ENCODE measurements around the gene RANBP3.
A peak's percentile ranks its signal among the peaks of the same experiment; 100 is the strongest.

Gene RANBP3

DNA sequence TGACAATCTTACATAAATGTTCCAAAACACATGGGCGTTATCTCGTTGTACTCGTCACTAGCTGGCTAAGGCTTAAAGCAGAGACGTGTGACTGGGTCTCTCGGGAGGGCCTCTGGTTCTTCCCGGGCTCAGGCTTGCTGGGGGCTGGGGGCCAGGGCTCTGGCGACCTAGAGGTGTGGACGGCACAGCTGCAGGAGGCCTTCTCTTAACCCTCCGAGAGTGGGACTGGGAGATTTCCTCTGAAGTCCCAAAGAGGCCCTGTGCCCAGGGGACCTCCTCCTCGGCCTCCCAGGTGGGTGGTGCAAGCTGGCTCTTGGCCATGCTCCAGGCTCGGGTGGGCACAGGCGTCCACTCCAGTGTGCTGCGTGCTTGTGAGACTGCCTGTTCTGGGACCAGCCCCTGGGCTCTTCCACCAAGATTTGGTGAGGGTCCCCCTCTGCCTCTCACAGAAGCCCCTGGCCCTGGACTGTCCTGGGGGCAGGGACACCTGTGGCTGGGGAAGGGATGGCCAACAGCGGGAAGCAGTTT is 61.7 kb downstream of the RANBP3 start:
- Histone ChIP-seq H3K27ac (ENCODE audit: low read depth in 2 of 2, low read length in 2 of 2) (no peak overlapping the region), H3K4me1 (ENCODE audit: control insufficient read depth in 2 of 2, insufficient read depth in 2 of 2, low read length in 2 of 2) (peaks cover 18% of the 10 kb centered on the region in 2 donors), H3K36me3 (ENCODE audit: control insufficient read depth in 2 of 2, insufficient read depth in 2 of 2, low read length in 2 of 2) (peaks cover 33 to 41% of the 10 kb centered on the region in 2 donors), H3K27me3 (ENCODE audit: control insufficient read depth in 2 of 2, insufficient read depth in 2 of 2, low read length in 2 of 2) (no peaks in the 10 kb centered on the region), H3K9ac (ENCODE audit: low read depth in 1 of 2, low read length in 2 of 2) (no peak overlapping the region), H3K9me3 (ENCODE audit: control insufficient read depth in 2 of 2, low read length in 2 of 2) (no peaks in the 10 kb centered on the region), H3K4me3 (ENCODE audit: low read length in 2 of 2) (no peak overlapping the region)

DNA sequence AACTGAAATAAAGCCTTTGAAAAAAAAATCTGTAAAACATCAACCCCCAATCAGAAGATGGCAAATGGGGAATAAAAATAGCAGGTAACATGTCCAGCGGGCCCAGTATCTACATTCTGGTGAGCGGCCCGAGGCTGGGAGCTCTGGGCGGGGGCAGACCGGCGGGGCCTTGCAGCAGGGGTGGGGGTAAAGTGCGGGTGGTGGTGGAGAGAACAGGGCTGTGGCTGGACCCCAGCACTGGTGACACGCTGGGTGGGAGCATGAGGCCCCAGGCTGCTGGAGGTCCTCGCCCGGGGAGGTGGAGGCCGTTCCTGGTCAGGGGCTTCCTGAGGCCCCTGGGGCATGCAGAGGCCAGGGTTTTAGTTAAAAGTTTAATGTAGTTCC is 62.2 kb downstream of the RANBP3 start:
- H3K36me3 ChIP-seq (ENCODE audit: control insufficient read depth in 2 of 2, insufficient read depth in 2 of 2, low read length in 2 of 2) = peaks cover 30 to 36% of the 10 kb centered on the region in 2 donors
- peaks cover 18% of the 10 kb centered on the region in 2 donors for H3K4me1 ChIP-seq (ENCODE audit: control insufficient read depth in 2 of 2, insufficient read depth in 2 of 2, low read length in 2 of 2)
- no peaks in the 10 kb centered on the region for H3K9me3 ChIP-seq (ENCODE audit: control insufficient read depth in 2 of 2, low read length in 2 of 2)
- peak overlapping the region in 1 of 2 donors; percentile 13 for H3K9ac ChIP-seq (ENCODE audit: low read depth in 1 of 2, low read length in 2 of 2)
- no peaks in the 10 kb centered on the region for H3K27me3 ChIP-seq (ENCODE audit: control insufficient read depth in 2 of 2, insufficient read depth in 2 of 2, low read length in 2 of 2)
- peak overlapping the region in 1 of 2 donors; percentile 20 for H3K4me3 ChIP-seq (ENCODE audit: low read length in 2 of 2)
- H3K27ac ChIP-seq (ENCODE audit: low read depth in 2 of 2, low read length in 2 of 2) = no peak overlapping the region

DNA sequence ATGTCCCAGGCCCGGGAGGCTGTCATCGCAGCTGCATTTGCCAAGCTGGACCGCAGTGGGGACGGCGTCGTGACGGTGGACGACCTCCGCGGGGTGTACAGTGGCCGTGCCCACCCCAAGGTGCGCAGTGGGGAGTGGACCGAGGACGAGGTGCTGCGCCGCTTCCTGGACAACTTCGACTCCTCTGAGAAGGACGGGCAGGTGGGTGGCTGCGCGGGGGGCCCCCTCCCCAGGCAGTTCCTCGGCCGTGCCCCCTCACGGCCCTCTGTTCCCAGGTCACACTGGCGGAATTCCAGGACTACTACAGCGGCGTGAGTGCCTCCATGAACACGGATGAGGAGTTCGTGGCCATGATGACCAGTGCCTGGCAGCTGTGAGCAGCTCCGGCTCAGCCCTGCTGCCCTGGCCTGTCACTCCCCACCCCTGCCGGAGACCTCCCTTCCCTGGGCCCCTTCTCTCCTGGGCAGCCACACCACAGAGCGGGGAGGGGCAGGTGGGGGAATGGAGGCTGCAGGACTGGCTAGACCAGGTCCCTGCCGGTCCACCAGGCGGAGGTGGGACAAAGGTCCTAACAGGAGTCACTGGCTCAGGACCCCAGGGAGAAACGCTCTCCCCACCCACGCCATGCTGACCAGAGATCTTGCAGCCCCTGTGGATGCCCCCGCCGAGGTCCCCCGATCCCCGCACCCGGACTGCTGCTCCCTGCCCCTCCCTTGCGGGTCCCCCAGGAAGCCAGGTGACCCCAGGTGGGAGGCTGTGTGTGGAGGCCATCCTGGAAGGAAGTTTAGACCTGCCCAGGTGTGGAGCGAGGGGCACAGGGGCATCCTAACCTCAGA is 62.8 kb downstream of the RANBP3 start:
- H3K9me3 ChIP-seq (ENCODE audit: control insufficient read depth in 2 of 2, low read length in 2 of 2) = no peaks in the 10 kb centered on the region
- no peaks in the 10 kb centered on the region for H3K27me3 ChIP-seq (ENCODE audit: control insufficient read depth in 2 of 2, insufficient read depth in 2 of 2, low read length in 2 of 2)
- H3K36me3 ChIP-seq (ENCODE audit: control insufficient read depth in 2 of 2, insufficient read depth in 2 of 2, low read length in 2 of 2) = peaks cover 30 to 34% of the 10 kb centered on the region in 2 donors
- no peak overlapping the region for H3K27ac ChIP-seq (ENCODE audit: low read depth in 2 of 2, low read length in 2 of 2)
- H3K4me3 ChIP-seq (ENCODE audit: low read length in 2 of 2) = peak overlapping the region; percentile 20
- H3K9ac ChIP-seq (ENCODE audit: low read depth in 1 of 2, low read length in 2 of 2) = peak overlapping the region in 1 of 2 donors; percentile 58
- peaks cover 18% of the 10 kb centered on the region in 2 donors for H3K4me1 ChIP-seq (ENCODE audit: control insufficient read depth in 2 of 2, insufficient read depth in 2 of 2, low read length in 2 of 2)

DNA sequence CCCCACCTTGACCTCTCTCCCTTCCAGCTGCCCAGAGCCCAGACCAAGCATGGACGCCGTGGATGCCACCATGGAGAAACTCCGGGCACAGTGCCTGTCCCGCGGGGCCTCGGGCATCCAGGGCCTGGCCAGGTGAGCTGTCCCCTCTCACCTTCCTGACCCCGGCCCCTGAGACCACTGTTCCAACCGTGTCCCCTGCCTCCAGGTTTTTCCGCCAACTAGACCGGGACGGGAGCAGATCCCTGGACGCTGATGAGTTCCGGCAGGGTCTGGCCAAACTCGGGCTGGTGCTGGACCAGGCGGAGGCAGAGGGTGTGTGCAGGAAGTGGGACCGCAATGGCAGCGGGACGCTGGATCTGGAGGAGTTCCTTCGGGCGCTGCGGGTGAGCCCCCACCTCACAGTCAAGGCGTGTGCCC is 63.6 kb downstream of the RANBP3 start:
- H3K36me3 ChIP-seq (ENCODE audit: control insufficient read depth in 2 of 2, insufficient read depth in 2 of 2, low read length in 2 of 2) = peaks cover 22 to 26% of the 10 kb centered on the region in 2 donors
- no peaks in the 10 kb centered on the region for H3K9me3 ChIP-seq (ENCODE audit: control insufficient read depth in 2 of 2, low read length in 2 of 2)
- no peaks in the 10 kb centered on the region for H3K27me3 ChIP-seq (ENCODE audit: control insufficient read depth in 2 of 2, insufficient read depth in 2 of 2, low read length in 2 of 2)
- H3K27ac ChIP-seq (ENCODE audit: low read depth in 2 of 2, low read length in 2 of 2) = peak overlapping the region; percentile 48 to 57
- peak overlapping the region; percentile 13 to 20 for H3K4me3 ChIP-seq (ENCODE audit: low read length in 2 of 2)
- peaks cover 18% of the 10 kb centered on the region in 2 donors for H3K4me1 ChIP-seq (ENCODE audit: control insufficient read depth in 2 of 2, insufficient read depth in 2 of 2, low read length in 2 of 2)
- peak overlapping the region in 1 of 2 donors; percentile 58 for H3K9ac ChIP-seq (ENCODE audit: low read depth in 1 of 2, low read length in 2 of 2)

DNA sequence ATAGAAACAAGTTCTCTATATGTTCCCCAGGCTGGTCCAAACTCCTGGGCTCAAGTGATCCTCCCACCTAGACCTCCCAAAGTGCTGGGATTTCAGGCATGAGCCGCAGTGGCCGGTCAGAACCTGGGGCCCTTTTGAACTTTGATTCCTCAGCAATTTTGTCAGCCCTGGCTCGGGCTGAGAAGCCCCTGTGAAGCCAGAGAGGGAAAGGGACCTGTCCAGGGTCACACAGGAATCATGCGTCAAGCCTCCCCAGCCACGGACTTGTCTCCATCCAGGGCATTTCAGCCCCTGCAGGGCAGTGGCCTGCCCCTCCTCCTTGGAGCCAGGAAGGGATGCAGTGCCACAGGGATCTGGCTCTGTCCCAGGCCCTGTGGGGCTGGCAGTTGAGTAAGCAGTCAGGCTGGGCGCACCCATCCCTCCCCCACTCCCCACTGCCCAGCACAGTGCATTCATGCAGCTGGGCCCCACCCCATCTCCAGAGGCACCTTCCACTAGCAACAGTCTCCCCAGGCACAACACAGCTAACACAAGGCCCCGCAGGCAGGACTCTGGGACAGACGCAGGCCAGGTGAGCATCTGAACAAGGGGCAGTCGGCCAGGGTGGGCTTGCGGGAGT is 64.1 kb downstream of the RANBP3 start, which contains the start of gene CAPS:
CAPS (plus strand) TSS at position 516 of the 619 bp plus-strand sequence. CDS start 153 bp downstream, outside the sequence.
- Histone ChIP-seq H3K4me1 (ENCODE audit: control insufficient read depth in 2 of 2, insufficient read depth in 2 of 2, low read length in 2 of 2) (peaks cover 18% of the 10 kb centered on the region in 2 donors), H3K27me3 (ENCODE audit: control insufficient read depth in 2 of 2, insufficient read depth in 2 of 2, low read length in 2 of 2) (no peaks in the 10 kb centered on the region), H3K9me3 (ENCODE audit: control insufficient read depth in 2 of 2, low read length in 2 of 2) (no peaks in the 10 kb centered on the region), H3K36me3 (ENCODE audit: control insufficient read depth in 2 of 2, insufficient read depth in 2 of 2, low read length in 2 of 2) (peaks cover 19 to 21% of the 10 kb centered on the region in 2 donors), H3K9ac (ENCODE audit: low read depth in 1 of 2, low read length in 2 of 2) (peak within 1 kb of the TSS in 1 of 2 donors; percentile 58), H3K27ac (ENCODE audit: low read depth in 2 of 2, low read length in 2 of 2) (peak within 1 kb of the TSS; percentile 48 to 57), H3K4me3 (ENCODE audit: low read length in 2 of 2) (peak within 1 kb of the TSS; percentile 20)

DNA sequence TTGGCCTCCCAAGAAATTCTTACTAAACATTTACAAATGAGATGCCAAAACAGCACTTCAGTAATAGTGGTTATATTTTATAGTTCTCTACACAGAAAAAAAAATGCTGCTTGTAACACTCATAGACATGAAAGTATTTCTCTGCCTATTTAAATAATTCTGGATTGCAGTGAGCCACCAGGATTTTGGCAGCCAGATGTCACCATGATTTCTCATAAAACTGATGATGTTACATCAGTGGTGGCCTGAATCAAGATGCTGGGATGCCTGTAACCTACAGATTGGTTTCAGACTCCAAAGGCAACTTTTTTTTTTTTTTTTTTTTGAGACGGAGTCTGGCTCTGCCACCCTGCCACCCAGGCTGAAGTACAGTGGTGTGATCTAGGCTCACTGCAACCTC is 66.6 kb downstream of the RANBP3 start:
- Histone ChIP-seq H3K9me3 (ENCODE audit: control insufficient read depth in 2 of 2, low read length in 2 of 2) (no peaks in the 10 kb centered on the region), H3K4me1 (ENCODE audit: control insufficient read depth in 2 of 2, insufficient read depth in 2 of 2, low read length in 2 of 2) (peaks cover 18% of the 10 kb centered on the region in 2 donors), H3K9ac (ENCODE audit: low read depth in 1 of 2, low read length in 2 of 2) (no peak overlapping the region), H3K4me3 (ENCODE audit: low read length in 2 of 2) (no peak overlapping the region), H3K27ac (ENCODE audit: low read depth in 2 of 2, low read length in 2 of 2) (no peak overlapping the region), H3K36me3 (ENCODE audit: control insufficient read depth in 2 of 2, insufficient read depth in 2 of 2, low read length in 2 of 2) (peaks cover 2 to 3% of the 10 kb centered on the region in 2 donors), H3K27me3 (ENCODE audit: control insufficient read depth in 2 of 2, insufficient read depth in 2 of 2, low read length in 2 of 2) (no peaks in the 10 kb centered on the region)

DNA sequence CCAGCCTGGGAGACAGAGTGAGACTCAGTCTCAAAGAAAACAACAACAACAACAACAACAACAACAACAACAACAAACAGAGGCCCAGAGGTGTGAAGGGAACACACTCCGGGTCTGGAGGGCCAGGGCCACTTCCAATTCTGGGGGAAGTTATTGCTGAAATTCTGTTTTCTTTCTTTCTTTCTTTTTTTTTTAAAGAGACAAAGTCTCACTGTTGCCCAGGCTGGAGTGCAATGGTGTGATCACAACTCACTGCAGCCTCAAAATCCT is 67.4 kb downstream of the RANBP3 start:
- peaks cover 0 to 2% of the 10 kb centered on the region in 2 donors for H3K36me3 ChIP-seq (ENCODE audit: control insufficient read depth in 2 of 2, insufficient read depth in 2 of 2, low read length in 2 of 2)
- H3K27me3 ChIP-seq (ENCODE audit: control insufficient read depth in 2 of 2, insufficient read depth in 2 of 2, low read length in 2 of 2) = no peaks in the 10 kb centered on the region
- no peak overlapping the region for H3K4me3 ChIP-seq (ENCODE audit: low read length in 2 of 2)
- H3K9me3 ChIP-seq (ENCODE audit: control insufficient read depth in 2 of 2, low read length in 2 of 2) = no peaks in the 10 kb centered on the region
- peaks cover 15 to 22% of the 10 kb centered on the region in 2 donors for H3K4me1 ChIP-seq (ENCODE audit: control insufficient read depth in 2 of 2, insufficient read depth in 2 of 2, low read length in 2 of 2)
- no peak overlapping the region for H3K27ac ChIP-seq (ENCODE audit: low read depth in 2 of 2, low read length in 2 of 2)
- H3K9ac ChIP-seq (ENCODE audit: low read depth in 1 of 2, low read length in 2 of 2) = no peak overlapping the region

DNA sequence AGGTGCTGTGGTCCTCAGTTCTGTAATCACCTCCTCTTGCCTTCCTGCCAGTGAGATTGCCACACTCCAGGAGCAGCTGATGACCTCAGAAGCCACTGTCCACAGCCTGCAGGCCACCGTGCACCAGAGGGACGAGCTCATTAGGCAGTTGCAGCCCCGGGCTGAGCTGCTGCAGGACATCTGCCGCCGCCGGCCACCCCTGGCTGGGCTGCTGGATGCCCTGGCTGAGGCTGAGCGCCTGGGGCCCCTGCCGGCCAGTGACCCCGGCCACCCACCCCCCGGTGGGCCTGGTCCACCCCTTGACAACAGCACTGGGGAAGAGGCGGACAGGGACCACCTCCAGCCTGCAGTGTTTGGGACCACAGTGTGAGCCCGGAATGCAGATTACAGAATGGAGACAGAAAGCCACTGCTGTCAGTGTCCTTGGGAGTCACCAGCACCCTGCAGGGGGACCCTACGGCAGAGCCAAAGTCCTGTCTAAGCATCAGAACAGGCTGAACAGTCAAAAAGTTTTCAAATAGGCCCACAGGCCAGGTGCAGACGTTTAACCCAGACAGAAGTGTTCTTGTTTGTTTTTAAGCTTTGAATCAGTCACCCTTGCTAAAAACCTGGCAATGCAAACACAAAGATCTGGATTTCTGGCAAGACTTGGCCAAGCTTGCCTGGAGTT is 69.0 kb downstream of the RANBP3 start:
- H3K4me3 ChIP-seq (ENCODE audit: low read length in 2 of 2) = no peak overlapping the region
- peaks cover 0 to 2% of the 10 kb centered on the region in 2 donors for H3K36me3 ChIP-seq (ENCODE audit: control insufficient read depth in 2 of 2, insufficient read depth in 2 of 2, low read length in 2 of 2)
- H3K27me3 ChIP-seq (ENCODE audit: control insufficient read depth in 2 of 2, insufficient read depth in 2 of 2, low read length in 2 of 2) = no peaks in the 10 kb centered on the region
- no peak overlapping the region for H3K27ac ChIP-seq (ENCODE audit: low read depth in 2 of 2, low read length in 2 of 2)
- H3K9ac ChIP-seq (ENCODE audit: low read depth in 1 of 2, low read length in 2 of 2) = no peak overlapping the region
- peaks cover 3 to 8% of the 10 kb centered on the region in 2 donors for H3K4me1 ChIP-seq (ENCODE audit: control insufficient read depth in 2 of 2, insufficient read depth in 2 of 2, low read length in 2 of 2)
- no peaks in the 10 kb centered on the region for H3K9me3 ChIP-seq (ENCODE audit: control insufficient read depth in 2 of 2, low read length in 2 of 2)

DNA sequence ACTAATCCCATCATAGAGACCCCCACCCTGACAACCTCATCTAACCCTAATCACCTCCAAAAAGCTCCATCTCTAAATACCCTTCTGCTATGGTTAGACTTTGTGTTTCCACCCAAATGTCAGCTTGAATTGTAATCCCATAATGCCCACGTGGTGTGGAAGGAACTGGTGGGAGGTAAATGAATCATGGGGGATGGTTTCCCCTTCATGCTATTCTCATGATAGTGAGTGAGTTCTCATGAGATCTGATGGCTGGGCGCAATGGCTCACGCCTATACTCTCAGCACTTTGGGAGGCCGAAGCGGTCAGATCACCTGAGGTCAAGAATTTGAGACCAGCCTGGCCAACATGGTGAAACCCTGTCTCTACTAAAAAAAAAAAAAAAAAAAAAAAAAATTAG is 70.7 kb downstream of the RANBP3 start:
- H3K4me3 ChIP-seq (ENCODE audit: low read length in 2 of 2) = no peak overlapping the region
- no peak overlapping the region for H3K9ac ChIP-seq (ENCODE audit: low read depth in 1 of 2, low read length in 2 of 2)
- no peaks in the 10 kb centered on the region for H3K9me3 ChIP-seq (ENCODE audit: control insufficient read depth in 2 of 2, low read length in 2 of 2)
- H3K27ac ChIP-seq (ENCODE audit: low read depth in 2 of 2, low read length in 2 of 2) = no peak overlapping the region
- peaks cover 13 to 17% of the 10 kb centered on the region in 2 donors for H3K4me1 ChIP-seq (ENCODE audit: control insufficient read depth in 2 of 2, insufficient read depth in 2 of 2, low read length in 2 of 2)
- H3K27me3 ChIP-seq (ENCODE audit: control insufficient read depth in 2 of 2, insufficient read depth in 2 of 2, low read length in 2 of 2) = no peaks in the 10 kb centered on the region
- H3K36me3 ChIP-seq (ENCODE audit: control insufficient read depth in 2 of 2, insufficient read depth in 2 of 2, low read length in 2 of 2) = peaks cover 0 to 2% of the 10 kb centered on the region in 2 donors
